Progenitor cell of endocrine pancreas (in vitro differentiated cells): ENCODE measurements around the gene NONO. TPM values are rescaled to one million over a fixed set of nuclear protein-coding genes. Genes with fewer than 3 reads are reported as not detected.
"Not testable (repeated sequence)": the region's sequence is repeated elsewhere in the genome, so short reads cannot be mapped to it uniquely, and the experiment has no call there.

Experiments used
- DNase-seq: peaks from one replicate; pipeline ENCODE4 v3.0.0; 2021; ENCODE audit warnings: low spot score; ENCODE audit not compliant: unreplicated experiment
- H3K27ac Mint-ChIP-seq: 2 replicates; pipeline ENCODE4 v1.8.0; 2021; ENCODE audit warnings: mild to moderate bottlenecking, moderate library complexity, mixed read lengths
- H3K27me3 Mint-ChIP-seq: 2 replicates; pipeline ENCODE4 v1.8.0; 2021; ENCODE audit warnings: mixed read lengths
- H3K36me3 Mint-ChIP-seq: 2 replicates; pipeline ENCODE4 v1.8.0; 2022; ENCODE audit warnings: mixed read lengths; ENCODE audit not compliant: insufficient read depth
- H3K4me1 Mint-ChIP-seq: 2 replicates; pipeline ENCODE4 v1.8.0; 2021; ENCODE audit warnings: low read depth, mixed read lengths
- H3K4me3 Mint-ChIP-seq: 2 replicates; pipeline ENCODE4 v1.8.0; 2021; ENCODE audit warnings: low read depth, mild to moderate bottlenecking, moderate library complexity, mixed read lengths
- H3K9me3 Mint-ChIP-seq: 2 replicates; pipeline ENCODE4 v1.8.0; 2021; ENCODE audit warnings: low read depth, mixed read lengths
- CTCF ChIP-seq: fragments of 200-600 bp; sonication (generic); IDR thresholded peaks from one replicate; pipeline ENCODE4 v1.5.0; 2021; ENCODE audit warnings: antibody characterized with exemption, mild to moderate bottlenecking; ENCODE audit not compliant: unreplicated experiment
- total RNA-seq: library from RNA; stranded (reverse); gene quantifications from 2 replicates; pipeline ENCODE4 v1.2.1, GENCODE V29; 2021

Gene NONO
- total RNA-seq, 1 donor from 2014 or later, result 795 TPM

DNA sequence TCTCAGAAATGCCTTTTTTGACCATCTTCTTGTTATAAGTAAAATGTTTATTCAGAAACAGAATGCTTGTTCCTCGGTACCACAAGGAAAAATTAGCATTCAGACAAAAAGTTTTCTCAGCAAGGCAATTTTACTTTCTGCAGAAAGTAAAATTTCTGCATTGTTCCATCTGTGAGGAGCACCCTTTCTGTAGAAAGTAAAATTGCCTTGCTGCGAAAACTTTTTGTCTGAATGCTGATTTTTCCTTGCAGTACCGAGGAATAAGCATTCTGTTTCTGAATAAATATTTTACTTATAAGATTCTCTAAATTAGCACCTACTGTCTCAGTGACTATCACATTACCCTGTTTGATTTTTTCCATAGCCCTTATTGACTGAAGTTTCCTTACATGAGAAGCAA lies 43.0 kb downstream of the NONO start:
- peaks cover 14% of the 10 kb centered on the region for H3K9me3 Mint-ChIP-seq
- no peak for TF ChIP-seq CTCF
- H3K36me3 Mint-ChIP-seq, result peaks cover 13% of the 10 kb centered on the region
- DNase-seq, result no peak
- no peak overlapping the region for H3K4me3 Mint-ChIP-seq
- no peak overlapping the region for H3K27ac Mint-ChIP-seq
- no peaks in the 10 kb centered on the region for H3K4me1 Mint-ChIP-seq
- H3K27me3 Mint-ChIP-seq, result no peaks in the 10 kb centered on the region

GRCh38 chrX:71349151-71349665 lies 65.8 kb downstream of the NONO start:
- H3K4me1 Mint-ChIP-seq, H3K27ac Mint-ChIP-seq, H3K36me3 Mint-ChIP-seq, H3K27me3 Mint-ChIP-seq, DNase-seq, H3K4me3 Mint-ChIP-seq, H3K9me3 Mint-ChIP-seq: not testable (repeated sequence)

DNA sequence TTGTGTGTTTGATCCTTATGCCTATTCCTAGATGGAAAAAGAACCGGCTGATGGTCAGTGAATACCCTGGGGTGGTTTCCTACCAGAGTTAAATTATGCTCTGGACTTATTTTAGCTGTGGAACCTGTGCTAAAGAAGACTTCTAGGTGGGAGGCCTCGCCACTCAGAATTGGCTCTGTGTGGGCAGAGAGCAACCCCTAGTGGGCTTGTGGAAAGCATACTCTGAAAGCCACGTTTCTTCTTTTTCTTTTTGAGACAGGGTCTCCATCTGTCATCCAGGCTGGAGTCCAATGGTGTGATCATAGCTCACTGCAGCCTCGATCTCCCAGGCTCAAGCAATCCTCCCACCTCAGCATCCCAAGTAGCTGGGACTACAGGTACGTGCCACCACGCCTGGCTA lies 66.4 kb downstream of the NONO start:
- DNase-seq, result not testable (repeated sequence)

More for the DNA sequence above, 66.4 kb downstream of the NONO start:
- not testable (repeated sequence) for H3K36me3 Mint-ChIP-seq, H3K4me3 Mint-ChIP-seq, H3K27me3 Mint-ChIP-seq, H3K4me1 Mint-ChIP-seq, H3K9me3 Mint-ChIP-seq, H3K27ac Mint-ChIP-seq

Other genes starting within 250 kb of the NONO start
- 68.9 and 77.0 TPM in 2 replicates for gene SNX12, start 215.3 kb upstream of the NONO start, total RNA-seq
- 35.1 and 41.0 TPM in 2 replicates for gene FOXO4, start 187.8 kb upstream of the NONO start, total RNA-seq
- not detected in 2 replicates for gene CXorf65, start 176.9 kb upstream of the NONO start, total RNA-seq
- 0.16 and 0.41 TPM in 2 replicates for gene IL2RG, start 172.1 kb upstream of the NONO start, total RNA-seq
- gene MED12, start 165.0 kb upstream of the NONO start, total RNA-seq, result 106 and 123 TPM in 2 replicates
- gene NLGN3, start 138.8 kb upstream of the NONO start, total RNA-seq, result 5.9 and 7.8 TPM in 2 replicates
- gene GJB1, start 60.4 kb upstream of the NONO start, total RNA-seq, result 22.2 and 23.6 TPM in 2 replicates
- gene ZMYM3, start 29.5 kb upstream of the NONO start, total RNA-seq, result 88.9 and 92.4 TPM in 2 replicates
- gene ITGB1BP2, start 18.1 kb downstream of the NONO start, total RNA-seq, result 5.8 and 6.6 TPM in 2 replicates
- 34.6 and 38.6 TPM in 2 replicates for gene TAF1, start 82.7 kb downstream of the NONO start, total RNA-seq
- gene OGT, start 249.5 kb downstream of the NONO start, total RNA-seq, result 143 and 146 TPM in 2 replicates